NCI-H69 (cell line): Measurements from ENCODE around the gene RIOK2.

Experiments
- DNase-seq: peaks from one replicate; lab custom pipeline; 2025; lab: John Stamatoyannopoulos, UW

Gene RIOK2

DNA sequence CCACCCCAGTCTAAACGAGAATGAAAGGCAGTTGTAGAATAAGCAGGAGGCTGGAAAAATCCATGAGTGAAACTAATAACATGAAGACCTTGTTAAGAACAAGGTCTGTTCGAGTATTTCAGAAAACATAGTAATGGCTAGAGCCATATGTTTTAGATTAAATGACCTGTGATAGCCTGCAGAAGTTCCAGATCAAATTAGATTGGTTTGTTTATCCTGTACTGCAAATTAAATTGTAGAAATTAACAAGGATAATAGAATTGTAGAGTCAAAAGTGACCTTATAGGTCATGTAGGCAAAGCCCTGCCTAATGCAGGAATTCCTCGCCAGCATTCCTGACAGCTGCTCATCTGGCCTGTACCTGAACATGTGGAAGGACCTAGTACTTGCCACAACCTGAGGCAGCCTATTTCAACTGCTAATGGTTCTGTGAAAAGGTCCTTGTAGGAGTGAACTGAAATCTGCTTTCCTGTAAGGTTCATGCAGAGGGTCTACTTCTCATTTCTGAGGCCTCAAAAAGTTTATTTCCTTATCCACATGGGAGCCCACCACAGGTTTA is 57.8 kb downstream of the RIOK2 start:
- DNase-seq: no peak

- peak; percentile 14 for DNase-seq
These were observed 58.7 kb downstream of the RIOK2 start for GRCh38 chr5:97124335-97124734.

- no peak for DNase-seq
These were observed 61.2 kb downstream of the RIOK2 start for GRCh38 chr5:97121848-97122247.

DNA sequence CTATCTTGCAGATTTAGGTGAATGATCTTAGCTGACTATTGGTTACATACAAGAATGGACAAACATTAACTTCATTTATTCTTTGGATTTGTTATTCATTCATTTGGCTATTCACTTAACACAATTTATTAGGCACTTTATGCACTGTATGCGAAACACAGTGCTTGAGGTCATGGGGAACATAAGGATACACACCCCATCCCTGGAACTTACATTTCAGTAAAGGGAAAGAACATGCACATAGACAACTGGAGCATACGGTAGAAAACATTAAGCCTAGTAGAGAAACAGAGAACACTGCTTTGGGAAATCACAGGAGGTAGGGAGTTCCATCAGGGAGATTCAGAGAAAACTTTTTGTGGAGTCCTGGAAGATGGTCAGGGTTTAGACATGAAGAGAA is 62.9 kb downstream of the RIOK2 start:
- DNase-seq: no peak

GRCh38 chr5:97119007-97119390 is 64.0 kb downstream of the RIOK2 start:
- no peak for DNase-seq

- no peak for DNase-seq
These were observed 64.6 kb downstream of the RIOK2 start for GRCh38 chr5:97118261-97119006.

- DNase-seq: no peak
These were observed 67.1 kb downstream of the RIOK2 start for GRCh38 chr5:97115932-97116331.

DNA sequence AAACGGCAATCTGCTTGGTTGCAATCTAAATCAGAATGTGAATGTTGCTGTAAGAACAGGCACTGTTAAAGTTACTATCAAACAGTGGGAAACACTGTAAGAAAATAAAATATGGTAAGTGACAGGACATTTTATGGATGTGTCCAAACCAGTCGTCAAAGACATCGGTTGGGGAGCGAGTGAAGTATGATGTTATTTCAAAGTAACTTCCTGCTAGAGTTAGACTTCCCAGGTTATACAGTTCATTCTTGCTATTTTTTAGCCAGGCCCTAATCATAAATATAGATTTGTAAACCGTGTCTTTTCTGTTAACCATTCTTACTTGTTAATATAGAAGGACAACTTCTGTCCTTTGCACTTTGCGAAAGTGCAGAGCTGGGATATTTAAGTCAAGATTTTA is 70.8 kb downstream of the RIOK2 start:
- no peak for DNase-seq

- DNase-seq: no peak
These were observed 71.4 kb downstream of the RIOK2 start for GRCh38 chr5:97111616-97112015.

DNA sequence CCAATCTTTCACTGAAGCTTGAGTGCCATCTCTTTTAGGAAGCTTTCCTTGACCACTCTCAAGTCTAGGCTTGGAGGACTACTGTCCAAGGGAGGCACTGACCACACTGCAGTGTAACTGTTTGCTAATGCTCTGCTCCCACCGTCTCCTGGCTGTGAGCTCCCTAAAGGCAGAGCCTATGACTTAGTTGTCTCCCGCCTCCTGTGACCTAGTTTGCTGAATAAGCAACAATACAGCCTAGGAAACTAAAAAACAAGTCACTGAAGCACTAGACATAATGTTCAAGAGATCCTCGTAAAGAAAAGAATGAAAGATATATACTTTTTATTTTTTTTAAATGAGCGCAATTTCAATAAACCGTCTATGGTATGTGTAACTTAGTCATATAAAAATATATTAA is 72.0 kb downstream of the RIOK2 start:
- DNase-seq: no peak
